Measurements from ENCODE around the gene SH3BGR.

The SH3BGR gene

GRCh38 chr21:39456665-39457064, 4.9 kb downstream of the SH3BGR start:
- DNase-seq (ENCODE audit: low read depth in 3 of 3) = no peak

- DNase-seq (ENCODE audit: low read depth in 3 of 3) = no peak
These were observed 9.6 kb downstream of the SH3BGR start for GRCh38 chr21:39461419-39461818.

GRCh38 chr21:39463308-39463707, 11.5 kb downstream of the SH3BGR start:
- no peak for DNase-seq (ENCODE audit: low read depth in 3 of 3)

GRCh38 chr21:39466584-39466983, 14.8 kb downstream of the SH3BGR start:
- no peak for DNase-seq (ENCODE audit: low read depth in 3 of 3)

GRCh38 chr21:39467746-39468145, 16.0 kb downstream of the SH3BGR start:
- no peak for DNase-seq (ENCODE audit: low read depth in 3 of 3)

- no peak for DNase-seq (ENCODE audit: low read depth in 3 of 3)
These were observed 16.8 kb downstream of the SH3BGR start for GRCh38 chr21:39468559-39468958.

- no peak for DNase-seq (ENCODE audit: low read depth in 3 of 3)
These were observed 19.8 kb downstream of the SH3BGR start for GRCh38 chr21:39471598-39471997.

- DNase-seq (ENCODE audit: low read depth in 3 of 3) = no peak
These were observed 21.0 kb downstream of the SH3BGR start for GRCh38 chr21:39472786-39473185.

GRCh38 chr21:39474611-39475010, 22.8 kb downstream of the SH3BGR start:
- no peak for DNase-seq (ENCODE audit: low read depth in 3 of 3)

- DNase-seq (ENCODE audit: low read depth in 3 of 3) = no peak
These were observed 27.5 kb downstream of the SH3BGR start for GRCh38 chr21:39479164-39479813.

- DNase-seq (ENCODE audit: low read depth in 3 of 3) = no peak
These were observed 28.0 kb downstream of the SH3BGR start for GRCh38 chr21:39479814-39480182.

- no peak for DNase-seq (ENCODE audit: low read depth in 3 of 3)
These were observed 28.5 kb downstream of the SH3BGR start for GRCh38 chr21:39480271-39480670.

GRCh38 chr21:39481886-39482285, 30.1 kb downstream of the SH3BGR start:
- DNase-seq (ENCODE audit: low read depth in 3 of 3) = no peak

- no peak for DNase-seq (ENCODE audit: low read depth in 3 of 3)
These were observed 32.1 kb downstream of the SH3BGR start for GRCh38 chr21:39483917-39484316.

- no peak for DNase-seq (ENCODE audit: low read depth in 3 of 3)
These were observed 33.0 kb downstream of the SH3BGR start for GRCh38 chr21:39484711-39485276.

- DNase-seq (ENCODE audit: low read depth in 3 of 3) = no peak
These were observed 37.7 kb downstream of the SH3BGR start for GRCh38 chr21:39489380-39489924.

- no peak for DNase-seq (ENCODE audit: low read depth in 3 of 3)
These were observed 47.4 kb downstream of the SH3BGR start for GRCh38 chr21:39499156-39499555.

- no peak for DNase-seq (ENCODE audit: low read depth in 3 of 3)
These were observed 50.9 kb downstream of the SH3BGR start for GRCh38 chr21:39502631-39503030.

- no peak for DNase-seq (ENCODE audit: low read depth in 3 of 3)
These were observed 51.5 kb downstream of the SH3BGR start for GRCh38 chr21:39503123-39503762.

- DNase-seq (ENCODE audit: low read depth in 3 of 3) = no peak
These were observed 52.5 kb downstream of the SH3BGR start for GRCh38 chr21:39504230-39504629.

GRCh38 chr21:39510240-39510639, 58.5 kb downstream of the SH3BGR start:
- DNase-seq (ENCODE audit: low read depth in 3 of 3) = no peak

GRCh38 chr21:39511102-39511501, 59.3 kb downstream of the SH3BGR start:
- no peak for DNase-seq (ENCODE audit: low read depth in 3 of 3)

GRCh38 chr21:39513735-39514134, 62.0 kb downstream of the SH3BGR start:
- no peak for DNase-seq (ENCODE audit: low read depth in 3 of 3)

Measured in stimulated activated CD4-positive, alpha-beta T cell treated with anti-CD3 and anti-CD28 coated beads, TNF-alpha, amount 100 ng/mL, for 4 hours (primary cell).